DMS153 treated with DMSO at 0.1 percent for 48 hours (cell line): ENCODE results near the gene DHCR24.

Experiments used
- DNase-seq: peaks from one replicate; lab custom pipeline; 2025; ENCODE audit not compliant: unreplicated experiment; lab: John Stamatoyannopoulos, UW

Gene DHCR24

DNA sequence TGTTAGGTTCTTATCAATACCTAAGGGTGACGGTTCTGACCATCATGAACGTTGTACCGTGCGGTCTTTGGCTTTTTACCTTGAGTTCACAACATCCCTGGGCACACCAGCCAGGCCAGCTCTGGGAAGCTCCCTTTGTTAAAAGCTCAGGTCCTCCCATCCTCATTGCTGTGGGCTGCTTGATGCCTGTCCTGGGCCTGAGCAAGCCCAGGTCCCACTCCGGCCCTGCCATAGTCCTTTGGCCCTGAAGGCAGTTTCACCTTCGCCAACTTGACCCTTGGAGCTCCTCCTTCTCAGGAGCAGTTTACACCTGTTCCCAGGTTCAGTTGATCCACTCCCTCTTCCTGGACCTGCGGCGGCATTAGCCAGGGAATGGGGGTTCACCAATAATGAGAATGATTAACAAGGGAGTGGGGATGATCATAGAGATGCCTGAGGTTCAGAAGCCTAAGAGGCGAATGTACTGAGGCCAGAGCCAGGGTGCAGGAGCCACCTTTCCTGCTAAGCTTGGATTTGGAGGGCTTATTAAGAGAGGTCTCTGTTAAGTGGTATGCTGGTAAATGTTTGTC lies 40.2 kb downstream of the DHCR24 start:
- no peak for DNase-seq

DNA sequence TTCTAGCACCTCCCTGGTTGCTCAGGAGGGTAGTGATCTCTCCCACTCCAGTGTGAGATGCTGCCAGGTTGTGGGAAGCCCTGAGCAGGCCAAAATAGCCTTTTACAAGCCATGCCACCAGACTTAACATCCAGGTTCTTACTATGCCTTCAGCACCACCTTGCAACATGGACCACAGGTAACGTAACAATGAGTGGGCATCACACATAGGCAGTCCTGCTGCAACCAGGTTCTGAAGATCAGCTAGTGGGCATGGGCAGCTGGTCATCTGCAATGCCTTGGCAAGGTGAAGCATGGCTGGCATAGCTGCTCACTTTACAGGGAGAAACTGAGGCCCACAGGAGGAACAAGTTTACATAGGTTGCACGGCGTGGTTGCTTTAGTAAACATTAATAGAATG lies 40.7 kb downstream of the DHCR24 start:
- no peak for DNase-seq

DNA sequence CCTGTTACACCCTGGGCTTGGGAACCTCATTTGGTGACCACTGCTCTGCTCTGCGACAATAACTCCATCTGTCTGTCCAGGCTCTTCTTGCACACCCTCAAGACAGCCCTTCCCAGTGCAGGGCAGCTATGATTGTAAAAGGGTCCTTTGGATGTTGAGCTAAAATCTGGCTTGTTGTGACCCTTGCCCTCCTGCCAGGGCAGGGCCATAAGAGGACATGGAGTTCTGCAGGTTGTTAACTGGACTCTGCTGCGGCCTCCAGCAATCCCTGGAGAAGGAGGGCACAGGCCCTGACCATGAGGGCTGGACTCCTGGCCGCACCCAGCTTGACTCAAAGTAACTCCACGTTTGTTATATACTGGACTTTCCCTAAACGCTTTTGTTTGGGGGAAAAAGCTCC lies 41.2 kb downstream of the DHCR24 start:
- DNase-seq: no peak

DNA sequence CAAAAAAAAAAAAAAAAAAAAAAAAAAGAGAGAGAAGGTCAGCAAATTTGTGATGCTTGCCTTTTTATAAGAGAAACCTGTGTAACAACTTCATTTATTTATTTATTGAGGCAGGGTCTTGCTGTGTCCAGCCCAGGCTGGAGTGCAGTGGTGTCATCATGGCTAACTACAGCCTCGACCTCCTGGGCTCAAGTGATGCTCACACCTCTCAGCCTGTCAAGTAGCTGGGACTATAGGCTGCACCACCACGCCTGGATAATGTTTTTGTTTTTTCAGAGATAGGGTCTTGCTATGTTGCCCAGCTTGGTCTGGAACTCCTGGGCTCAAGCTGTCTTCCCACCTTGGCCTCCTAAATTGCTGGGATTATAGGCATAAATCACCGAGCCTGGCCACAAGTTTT lies 42.4 kb downstream of the DHCR24 start:
- no peak for DNase-seq

DNA sequence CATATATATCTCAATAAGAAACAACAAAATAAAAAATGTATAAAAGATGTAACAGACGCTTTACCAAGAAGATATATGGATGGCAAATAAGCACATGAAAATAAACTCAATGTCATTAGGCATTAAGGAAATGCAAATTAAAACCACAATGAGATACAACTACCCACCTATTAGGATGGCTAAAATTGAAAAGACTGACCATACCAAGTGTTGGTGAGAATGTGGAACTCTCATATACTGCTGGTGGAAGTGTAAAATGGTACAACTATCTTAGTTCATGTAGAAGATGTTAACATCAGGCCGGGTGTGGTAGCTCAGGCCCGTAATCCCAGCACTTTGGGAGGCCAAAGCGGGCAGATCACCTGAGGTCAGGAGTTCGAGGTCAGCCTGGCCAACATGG lies 43.5 kb downstream of the DHCR24 start:
- no peak for DNase-seq

DNA sequence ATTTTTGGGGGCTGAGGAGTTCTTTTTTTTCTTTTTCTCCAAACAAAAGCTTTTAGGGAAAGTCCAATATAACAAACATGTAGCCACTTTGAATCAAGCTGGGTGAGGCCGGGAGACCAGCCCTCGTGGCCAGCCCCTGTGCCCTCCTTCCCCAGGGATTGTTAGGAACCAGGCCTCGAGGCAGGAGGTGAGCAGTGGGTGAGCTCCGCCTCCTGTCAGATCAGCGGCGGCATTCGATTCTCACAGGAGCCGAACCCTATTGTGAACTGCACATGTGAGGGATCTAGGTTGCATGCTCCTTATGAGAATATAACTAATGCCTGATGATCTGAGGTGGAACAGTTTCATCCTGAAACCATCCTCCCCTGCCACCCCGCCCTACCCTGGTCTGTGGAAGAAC lies 44.0 kb downstream of the DHCR24 start:
- no peak for DNase-seq

DNA sequence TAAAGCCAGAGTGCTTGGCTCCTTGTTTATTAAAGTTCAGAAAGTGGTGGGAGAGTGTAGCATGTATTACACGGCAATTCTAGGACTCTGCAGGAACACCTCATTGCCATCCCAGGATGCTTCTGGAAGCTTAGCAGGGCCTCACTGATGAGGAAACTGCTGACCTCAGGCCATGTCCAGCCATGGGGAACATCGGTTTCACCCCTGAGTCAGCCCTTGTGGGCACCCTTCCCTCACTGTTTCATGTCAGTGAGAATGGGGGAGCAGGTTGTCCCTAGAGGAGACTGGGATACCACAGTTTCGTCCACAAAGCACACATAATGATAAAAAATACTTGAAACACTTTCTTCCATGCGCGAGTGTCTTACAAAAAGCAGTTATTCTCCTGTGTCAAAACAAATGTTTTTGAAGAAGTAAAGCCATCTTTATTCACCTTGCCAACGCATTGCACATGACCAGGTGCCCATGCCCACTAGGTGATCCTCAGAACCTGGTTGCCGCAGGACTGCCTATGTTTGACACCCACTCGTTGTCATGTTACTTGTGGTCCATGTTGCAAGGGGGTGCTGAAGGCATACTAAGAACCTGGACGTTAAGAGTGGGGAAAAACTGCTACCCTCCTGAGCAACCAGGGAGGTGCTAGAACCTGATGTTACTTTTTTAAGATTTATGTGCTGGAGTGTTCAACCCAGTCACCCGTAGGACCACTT lies 44.6 kb downstream of the DHCR24 start:
- no peak for DNase-seq

DNA sequence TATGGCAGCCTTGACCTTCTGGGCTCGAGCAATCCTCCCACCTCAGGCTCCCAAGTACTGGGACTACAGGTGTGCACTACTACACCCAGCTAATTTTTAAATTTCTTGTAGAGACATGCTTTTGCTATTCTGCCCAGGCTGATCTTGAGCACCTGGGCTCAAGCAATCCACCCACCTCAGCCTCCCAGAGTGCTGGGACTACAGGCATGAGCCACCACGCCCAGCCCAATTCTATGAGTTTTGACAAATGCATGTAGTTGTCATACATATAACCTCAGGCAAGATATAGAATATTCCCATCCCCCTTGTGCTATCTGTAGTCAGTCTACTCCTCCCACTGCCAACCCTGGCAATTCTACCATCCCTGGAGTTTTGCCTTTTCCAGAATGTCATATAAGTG lies 47.2 kb downstream of the DHCR24 start:
- DNase-seq: no peak

DNA sequence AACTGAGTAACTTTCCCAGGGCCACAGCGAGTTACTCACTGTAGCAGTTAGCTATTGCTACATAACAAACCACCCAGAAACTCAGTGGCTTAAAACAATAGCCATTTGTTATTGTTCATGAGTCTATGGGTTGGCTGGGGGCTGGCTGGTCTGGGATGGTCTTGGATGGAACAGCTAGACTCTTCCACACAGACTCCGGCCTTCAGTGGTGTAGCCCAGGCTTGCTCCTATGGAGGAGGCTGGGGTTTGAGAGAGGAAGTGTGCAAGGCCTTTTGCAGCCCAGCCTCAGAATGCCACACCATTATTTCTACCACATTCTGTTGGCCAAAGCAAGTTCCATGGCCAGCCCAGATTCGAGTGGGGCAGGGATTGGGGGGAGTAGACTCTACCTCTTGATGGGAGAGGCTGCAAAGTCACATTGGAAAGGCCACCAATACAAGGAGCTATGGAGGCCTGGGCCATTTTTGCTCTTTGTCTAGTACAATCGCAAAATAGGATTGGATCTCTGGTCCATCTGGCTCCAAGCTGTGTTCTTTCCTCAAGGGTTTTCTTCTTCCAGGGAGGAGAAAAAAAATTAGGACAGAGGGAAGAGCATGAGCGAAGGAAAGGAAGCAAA lies 48.3 kb downstream of the DHCR24 start:
- no peak for DNase-seq

DNA sequence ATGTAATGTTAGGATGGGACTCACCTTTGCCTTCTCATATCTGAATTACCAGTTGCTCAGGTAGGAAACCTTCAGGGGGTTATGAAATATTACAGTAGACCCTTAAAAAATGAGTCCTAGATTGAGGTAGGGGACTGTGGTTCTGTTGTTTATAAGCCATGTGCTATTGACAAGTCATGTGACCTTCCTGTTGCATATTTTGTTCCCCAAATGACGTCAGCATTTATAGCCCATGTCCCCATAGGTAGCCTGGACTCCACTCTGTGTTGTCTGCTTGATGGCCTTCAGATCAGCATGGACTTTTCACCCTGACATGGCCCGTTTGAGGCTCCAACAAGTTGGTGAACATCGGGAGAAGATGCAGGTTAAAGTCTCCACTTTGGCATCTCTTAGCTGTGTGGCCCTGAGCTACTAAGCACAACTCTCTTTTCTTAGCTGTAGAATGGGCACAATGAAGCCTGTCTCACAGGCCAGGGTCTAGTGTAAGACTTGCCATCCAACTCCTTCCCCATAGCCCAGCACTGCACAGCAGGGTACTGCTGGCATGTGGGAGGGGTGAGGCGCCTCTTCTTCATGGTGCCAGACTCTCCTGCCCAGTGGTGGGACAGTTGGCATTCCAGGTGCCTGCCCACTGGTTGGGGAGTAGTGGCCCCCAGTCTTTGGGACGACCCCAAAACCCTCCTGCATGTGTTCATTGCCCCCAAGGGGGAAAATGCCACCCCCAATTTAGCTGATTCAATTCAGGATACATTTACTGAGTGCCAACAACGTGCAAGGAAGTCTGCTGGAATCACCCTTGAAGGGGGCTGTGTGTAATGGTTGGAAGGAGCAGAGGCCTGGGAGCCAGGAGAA lies 49.8 kb downstream of the DHCR24 start:
- no peak for DNase-seq

DNA sequence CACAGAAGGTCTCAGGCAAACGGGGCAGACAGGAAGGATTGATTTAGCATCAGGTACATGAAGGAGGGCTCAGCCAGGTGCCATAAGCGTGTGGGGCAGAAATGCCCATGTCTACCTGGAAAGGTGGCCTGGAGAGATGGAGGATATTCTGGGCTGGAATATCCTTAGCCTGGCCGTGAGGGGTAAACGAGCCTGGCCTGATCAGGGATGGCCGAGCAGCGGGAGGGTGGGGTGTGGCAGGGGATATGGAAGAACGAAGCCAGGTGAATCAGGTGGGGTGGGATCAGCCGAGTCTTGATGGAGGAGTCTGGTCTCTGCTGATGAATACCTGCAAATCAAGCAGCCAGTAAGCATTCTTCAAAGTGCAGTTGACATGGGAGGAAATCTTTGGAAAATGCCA lies 50.4 kb downstream of the DHCR24 start:
- DNase-seq: no peak

DNA sequence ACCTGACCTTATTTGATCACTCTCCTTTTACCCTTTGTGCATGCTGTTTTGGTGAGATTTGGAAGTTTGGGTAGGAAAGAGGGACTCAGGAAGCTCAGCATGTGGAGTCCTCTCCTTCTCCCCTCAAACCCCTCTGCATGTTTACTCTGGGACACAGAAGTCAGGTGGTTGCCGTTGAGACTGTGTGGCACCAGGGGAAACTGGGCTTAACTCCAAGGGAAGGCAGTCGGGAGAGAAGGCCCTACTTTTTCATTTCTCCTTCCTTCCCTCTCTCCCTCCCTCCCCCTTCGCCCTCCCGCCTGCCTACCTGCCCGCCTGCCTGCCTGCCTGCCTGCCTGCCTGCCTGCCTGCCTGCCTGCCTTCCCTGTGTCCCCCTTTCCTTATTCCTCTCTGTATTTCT lies 51.0 kb downstream of the DHCR24 start:
- DNase-seq: peak; percentile 0

DNA sequence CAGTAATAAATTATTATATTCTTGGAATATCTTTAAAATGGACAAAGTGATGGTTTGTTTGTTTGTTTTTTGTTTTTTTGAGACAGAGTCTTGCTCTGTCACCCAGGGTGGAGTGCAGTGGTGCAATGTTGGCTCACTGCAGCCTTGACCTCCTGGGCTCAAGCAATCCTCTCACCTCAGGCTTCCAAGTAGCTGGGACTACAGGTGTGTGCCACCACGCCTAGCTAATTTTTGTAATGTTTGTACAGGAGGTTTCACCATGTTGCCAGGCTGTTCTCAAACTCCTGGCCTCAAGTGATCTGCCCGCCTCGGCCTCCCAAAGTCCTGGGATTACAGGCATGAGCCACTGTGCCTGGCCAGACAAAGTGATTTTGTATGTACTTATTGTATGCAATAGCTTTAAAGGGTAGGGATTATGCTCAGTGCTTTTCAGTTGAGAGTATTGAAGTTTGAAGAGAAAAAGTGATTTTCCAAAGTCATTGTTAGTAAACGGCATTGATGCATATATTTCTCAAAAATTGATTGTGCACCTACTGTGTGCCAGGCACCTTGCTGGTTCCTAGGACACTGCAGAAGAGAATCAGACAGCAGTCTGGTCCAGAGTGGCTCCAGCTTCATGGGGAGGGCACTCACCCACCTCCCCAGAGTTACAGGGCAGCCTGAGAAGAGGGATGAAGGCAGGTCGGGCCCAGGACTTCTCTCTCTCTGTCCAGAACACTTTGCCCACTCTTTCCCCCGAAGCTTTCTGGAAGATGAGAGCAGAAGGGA lies 51.7 kb downstream of the DHCR24 start:
- no peak for DNase-seq

DNA sequence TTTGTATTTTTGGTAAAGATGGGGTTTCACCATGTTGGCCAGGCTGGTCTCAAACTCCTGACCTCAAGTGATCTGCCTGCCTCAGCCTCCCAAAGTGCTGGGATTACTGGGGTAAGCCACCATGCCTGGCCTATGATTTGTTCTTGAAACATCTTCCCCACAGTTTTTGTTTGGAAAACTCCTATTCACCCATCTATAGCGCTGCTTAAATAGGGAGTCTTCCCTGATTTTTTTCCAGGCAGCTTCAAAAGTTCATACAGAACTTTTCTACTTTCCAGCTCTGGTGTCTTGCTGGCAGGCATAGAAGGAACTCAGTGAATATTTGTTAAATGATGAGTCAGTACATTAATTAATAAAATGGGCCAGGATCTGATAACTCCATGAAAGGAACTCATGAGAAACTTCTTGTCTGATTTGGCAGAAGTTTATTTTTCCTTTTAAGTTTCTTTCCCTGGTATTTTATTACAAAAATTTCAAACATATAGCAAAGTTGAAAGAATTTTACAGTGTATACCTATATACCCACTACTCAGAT lies 52.9 kb downstream of the DHCR24 start:
- no peak for DNase-seq

DNA sequence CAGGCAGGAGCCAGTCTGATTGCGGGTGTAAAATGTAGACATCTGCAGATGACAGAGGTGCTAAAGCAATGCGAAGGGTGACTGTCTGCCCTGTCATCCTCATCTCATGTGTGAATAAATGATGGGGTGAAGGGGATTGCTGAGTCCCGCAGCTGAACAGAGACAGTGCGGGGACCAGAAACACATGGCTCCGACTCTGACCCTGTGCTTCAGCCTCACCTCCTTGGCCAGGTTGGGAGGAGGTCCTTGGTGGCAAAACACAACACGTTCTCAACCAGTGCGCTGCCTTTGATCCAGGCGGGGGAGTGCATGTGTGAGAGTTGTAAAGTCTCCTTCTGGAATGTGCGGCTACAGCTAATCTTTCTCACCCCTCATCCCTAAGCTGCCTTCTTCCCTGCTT lies 53.9 kb downstream of the DHCR24 start:
- no peak for DNase-seq

DNA sequence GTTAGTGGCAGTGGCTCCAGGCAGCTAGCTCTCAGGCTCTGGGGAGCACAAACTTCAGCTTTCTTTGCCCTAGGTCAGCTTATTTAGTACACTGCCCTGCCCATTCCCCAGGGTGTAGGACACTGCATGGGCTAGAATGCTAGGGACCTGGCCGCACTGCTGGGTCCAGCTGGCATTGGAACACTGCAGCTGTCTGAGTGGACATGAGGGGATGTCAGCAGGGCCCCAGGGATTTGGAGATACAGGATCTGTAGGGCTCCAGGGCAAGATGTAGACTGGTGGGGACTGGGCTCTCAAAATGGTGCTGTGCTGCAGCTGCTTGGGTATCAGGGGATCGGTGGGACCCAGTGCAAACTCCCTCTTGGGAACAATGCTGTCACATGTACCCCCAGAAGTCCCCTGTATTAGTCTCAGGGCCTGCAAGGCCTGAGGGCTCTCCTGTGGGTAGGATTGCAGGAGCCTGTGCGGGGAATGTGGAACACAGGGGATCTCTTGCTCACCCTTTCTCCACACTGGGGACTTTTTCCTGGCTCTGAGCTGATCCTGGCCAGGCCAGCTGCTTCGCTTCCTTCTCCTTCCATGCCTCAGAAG lies 60.7 kb downstream of the DHCR24 start:
- no peak for DNase-seq

DNA sequence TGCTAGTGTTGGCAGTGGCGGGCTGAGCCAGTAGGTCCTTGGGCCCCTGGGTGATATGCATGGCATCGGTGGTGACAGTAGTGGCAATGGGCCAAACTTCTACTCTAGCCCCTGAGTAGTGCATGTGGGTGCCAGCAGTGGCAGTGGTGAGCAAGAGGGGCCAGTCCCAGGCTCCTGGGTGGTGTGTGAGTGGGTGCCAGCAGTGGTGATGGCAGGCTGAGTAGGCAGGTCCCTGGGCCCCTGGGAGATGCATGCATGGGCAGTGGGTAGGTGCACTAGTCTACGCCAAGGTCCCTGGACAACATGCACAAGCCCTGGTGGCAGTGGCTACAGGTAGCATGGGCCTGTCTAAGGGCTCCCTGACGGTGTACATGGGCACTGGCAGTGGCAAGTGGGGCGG lies 61.3 kb downstream of the DHCR24 start:
- DNase-seq: no peak

DNA sequence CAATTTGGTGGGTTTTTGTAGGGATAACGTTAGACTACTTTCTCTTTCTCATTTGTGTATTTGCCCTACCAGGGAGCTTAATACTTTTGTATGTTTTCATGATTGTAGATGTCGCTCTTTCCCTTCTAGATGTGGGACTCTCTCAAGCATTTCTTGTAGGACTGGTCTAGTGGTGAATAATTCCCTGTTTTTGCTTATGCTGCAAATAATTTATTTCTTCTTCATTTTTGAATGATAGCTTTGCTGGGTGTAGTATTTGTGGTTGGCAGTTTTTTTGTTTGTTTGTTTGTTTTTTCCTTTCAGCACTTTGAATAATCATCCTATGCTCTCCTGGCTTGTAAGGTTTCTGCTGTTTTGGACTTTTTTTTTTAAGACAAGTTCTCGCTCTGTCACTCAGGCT lies 63.3 kb downstream of the DHCR24 start:
- no peak for DNase-seq

DNA sequence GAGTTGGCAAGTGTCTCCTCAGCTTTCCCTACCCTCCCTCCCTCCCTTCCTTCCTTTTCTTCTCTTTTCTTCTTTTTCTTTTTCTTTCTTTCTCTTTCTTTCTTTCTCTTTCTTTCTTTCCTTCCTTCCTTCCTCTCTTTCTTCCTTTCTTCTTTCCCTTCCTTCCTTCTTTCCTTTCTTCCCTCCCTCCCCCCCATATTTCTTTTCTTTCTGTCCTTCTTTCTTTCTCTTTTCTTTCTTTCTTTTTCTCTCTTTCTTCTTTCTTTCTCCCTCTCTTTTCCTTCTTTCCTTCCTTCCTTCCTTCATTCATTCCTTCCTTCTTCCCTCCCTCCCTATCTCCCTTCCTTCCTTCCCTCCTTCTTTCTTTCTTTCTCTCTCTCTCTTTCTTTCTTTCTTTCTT lies 67.3 kb downstream of the DHCR24 start:
- DNase-seq: no peak

DNA sequence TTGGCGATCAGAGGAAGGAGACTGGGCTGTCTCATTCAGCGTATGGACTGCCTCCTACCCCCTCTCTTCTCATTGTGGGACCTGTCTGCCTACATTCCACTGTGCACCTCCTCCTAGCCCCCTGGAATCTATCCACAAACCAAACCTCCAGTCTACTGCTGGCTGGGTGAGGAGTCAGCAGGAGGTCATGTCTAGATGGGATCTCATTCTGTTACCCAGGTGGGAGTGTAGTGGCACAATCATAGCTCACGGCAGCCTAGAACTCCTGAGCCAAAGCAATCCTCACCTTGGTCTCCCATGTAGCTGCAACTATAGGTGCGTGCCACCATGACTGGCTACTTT lies 67.8 kb downstream of the DHCR24 start:
- no peak for DNase-seq
